Upper lobe of left lung (tissue), 6 donors: ENCODE data around the gene LTBR. TPM values are rescaled to one million over a fixed set of nuclear protein-coding genes. Genes with fewer than 3 reads are reported as not detected.

Experiments used
- ATAC-seq, 2 donors: fragments of 200-7000 bp; cut with Tn5 transposase; one replicate each; pipeline ENCODE4 v1.9.1; 2022; ENCODE audit warnings: mild to moderate bottlenecking in 2 of 2, moderate library complexity in 2 of 2; ENCODE audit not compliant: low FRiP score in 2 of 2
- DNase-seq, 2 donors: peaks; one replicate each; pipeline ENCODE4 v3.0.0-alpha.2; 2019 to 2020
- H3K27ac ChIP-seq, 4 donors: fragments of 200-600 bp; sonication (generic); one replicate each; pipeline ENCODE4 v1.5.1; 2016 to 2019
- H3K27me3 ChIP-seq, 4 donors: fragments of 200-600 bp; sonication (generic); one replicate each; pipeline ENCODE4 v1.5.1; 2017 to 2019
- H3K36me3 ChIP-seq, 4 donors: fragments of 200-600 bp; sonication (generic); one replicate each; pipeline ENCODE4 v1.5.1; 2016 to 2019
- H3K4me1 ChIP-seq, 4 donors: fragments of 200-600 bp; sonication (generic); one replicate each; pipeline ENCODE4 v1.5.1; 2018 to 2019
- H3K4me3 ChIP-seq, 4 donors: fragments of 200-600 bp; sonication (generic); one replicate each; pipeline ENCODE4 v1.5.1; 2017 to 2019; ENCODE audit warnings: mild to moderate bottlenecking in 2 of 4, moderate library complexity in 1 of 4
- H3K9me3 ChIP-seq, 4 donors: fragments of 200-600 bp; sonication (generic); one replicate each; pipeline ENCODE4 v1.5.1; 2018 to 2019
- CTCF ChIP-seq, 6 experiments: fragments of 450-650 bp in 4 of 6; fragments of 200-600 bp in 2 of 6; sonication (generic) in 2 of 6; IDR thresholded peaks; one replicate each; pipeline ENCODE4 v1.5.1; 2016 to 2019; ENCODE audit warnings: antibody characterized with exemption in 6 of 6
- EP300 ChIP-seq, 4 donors: sonication (generic); formaldehyde crosslinking; IDR thresholded peaks; one replicate each; pipeline ENCODE4 v1.5.1; 2017; ENCODE audit warnings: antibody characterized with exemption in 4 of 4, control low read depth in 2 of 4
- POLR2A ChIP-seq, 4 donors: fragments of 450-650 bp; IDR thresholded peaks; one replicate each; pipeline ENCODE4 v1.5.1; 2016 to 2017; ENCODE audit warnings: antibody characterized with exemption in 4 of 4, mild to moderate bottlenecking in 2 of 4
- POLR2AphosphoS5 ChIP-seq, 2 donors: sonication (generic); formaldehyde crosslinking; IDR thresholded peaks; one replicate each; pipeline ENCODE4 v1.5.1; 2017; ENCODE audit warnings: antibody characterized with exemption in 2 of 2
- WGBS, 2 donors: methylation state at CpG; one replicate each; pipeline ENCODE4 v1.1.5; 2017 to 2018; 5-methylcytosine and 5-hydroxymethylcytosine counted together
- total RNA-seq, 6 donors: library from RNA; depleted of rRNA in 4 of 6; stranded (reverse); fragments of >200 nt in 4 of 6; gene quantifications; one replicate each; pipeline versions ENCODE4 v1.1.0 to v1.2.1, GENCODE V29; 2016 to 2021
- donor health status: DM: no; HTN: no; CAD: no; lungs with moderate emphysema.
- donor health status: DM: no; HTN: yes; CAD: no; lungs with severe emphysema.

LTBR gene
- total RNA-seq, 6 donors from 2014 or later, result 84.9 to 207 (median 150) TPM

DNA sequence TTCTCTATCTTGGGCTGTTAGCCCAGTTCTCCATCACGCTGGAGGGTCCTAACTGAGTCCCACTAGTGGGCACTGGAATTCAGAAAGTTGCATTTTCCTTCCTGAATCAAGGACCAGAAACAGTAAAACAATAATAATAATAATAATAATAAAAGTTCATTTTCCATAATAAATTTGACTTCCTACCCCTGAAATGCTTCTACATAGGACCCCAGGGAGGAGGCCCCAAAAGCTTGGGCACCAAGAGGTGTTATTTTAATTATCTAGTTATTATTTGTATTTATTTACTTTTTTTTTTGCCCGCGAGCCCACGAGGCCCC is 21.0 kb upstream of the LTBR start:
- H3K9me3 ChIP-seq, result no peaks in the 10 kb centered on the region
- WGBS, 2 donors, result 10 to 19% methylated on average over 4 of the region's 4 CpGs
- no peaks in the 10 kb centered on the region for H3K27me3 ChIP-seq
- ATAC-seq (no peak), DNase-seq (no peak)
- H3K4me3 ChIP-seq, result peak overlapping the region in 3 of 4 donors; percentile 49 to 64 (median 53)
- TF ChIP-seq POLR2A (IDR thresholded peaks at IDR 0.05), result no peak
- peak in 1 of 6 experiments; percentile 12 for TF ChIP-seq CTCF (IDR thresholded peaks at IDR 0.05)
- no peaks in the 10 kb centered on the region for H3K36me3 ChIP-seq
- peaks cover 40 to 66% (median 58%) of the 10 kb centered on the region in 4 donors for H3K4me1 ChIP-seq
- H3K27ac ChIP-seq, result peak overlapping the region; percentile 89 to 96 (median 95)

DNA sequence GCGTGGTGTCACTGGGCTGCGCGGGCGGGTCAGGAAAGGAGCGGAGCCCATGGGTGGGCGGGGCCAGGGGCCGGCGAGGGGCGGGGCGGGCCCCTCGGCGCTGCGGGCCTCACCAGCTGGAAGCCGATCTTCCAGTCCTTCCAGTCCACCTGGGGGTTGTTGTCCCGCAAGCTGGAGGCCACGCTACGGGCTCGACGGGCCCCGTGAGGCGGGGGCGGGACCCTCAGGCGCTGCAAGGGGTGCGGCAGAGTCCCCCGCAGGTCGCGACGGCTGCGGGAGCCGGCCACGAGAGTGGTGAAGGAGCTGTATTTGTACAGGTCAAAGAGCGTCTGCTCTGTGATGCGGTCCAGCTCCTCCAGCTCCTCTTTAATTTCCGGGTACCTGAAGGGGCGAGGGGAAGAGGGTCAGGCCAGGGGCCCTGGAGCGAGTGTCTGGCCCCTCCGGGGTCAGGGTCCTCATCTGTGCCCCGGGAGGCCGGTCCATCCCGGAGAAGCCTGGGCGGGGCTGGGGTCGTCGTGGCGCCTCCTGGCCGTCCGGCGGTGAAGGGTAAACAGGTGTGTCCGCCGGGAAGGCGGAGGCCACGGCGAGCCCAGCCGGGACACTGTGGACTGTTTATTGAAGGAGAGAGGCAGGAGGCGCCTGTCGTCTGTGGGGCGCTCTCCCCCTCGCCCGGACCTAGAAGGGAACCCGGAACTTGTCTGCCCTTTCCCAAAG is 20.5 kb upstream of the LTBR start:
- Histone ChIP-seq H3K9me3 (no peaks in the 10 kb centered on the region), H3K27ac (peak overlapping the region; percentile 89 to 96 (median 95)), H3K4me3 (peak overlapping the region; percentile 21 to 64 (median 51)), H3K27me3 (no peaks in the 10 kb centered on the region), H3K4me1 (peaks cover 45 to 68% (median 60%) of the 10 kb centered on the region in 4 donors), H3K36me3 (no peaks in the 10 kb centered on the region)
- ATAC-seq, result peak; percentile 84 to 94
- peak in 1 of 4 donors; percentile 71 for TF ChIP-seq EP300 (IDR thresholded peaks at IDR 0.05)
- peak; percentile 66 to 74 for TF ChIP-seq POLR2AphosphoS5 (IDR thresholded peaks at IDR 0.05)
- peak in 5 of 6 experiments; percentile 1 to 18 (median 4) for TF ChIP-seq CTCF (IDR thresholded peaks at IDR 0.05)
- TF ChIP-seq POLR2A (IDR thresholded peaks at IDR 0.05), result peak in 3 of 4 donors; percentile 58 to 78 (median 64)
- DNase-seq, result peak; percentile 82 to 94
- 8 to 21% methylated on average over 21 to 56 of the region's 59 CpGs for WGBS, 2 donors

- Histone ChIP-seq H3K36me3 (no peaks in the 10 kb centered on the region), H3K27ac (peak overlapping the region; percentile 89 to 96 (median 95)), H3K9me3 (no peaks in the 10 kb centered on the region), H3K27me3 (no peaks in the 10 kb centered on the region), H3K4me1 (peaks cover 47 to 68% (median 65%) of the 10 kb centered on the region in 4 donors), H3K4me3 (peak overlapping the region in 3 of 4 donors; percentile 49 to 64 (median 53))
- TF ChIP-seq POLR2AphosphoS5 (IDR thresholded peaks at IDR 0.05) (peak in 1 of 2 donors; percentile 32), EP300 (IDR thresholded peaks at IDR 0.05) (no peak), POLR2A (IDR thresholded peaks at IDR 0.05) (no peak), CTCF (IDR thresholded peaks at IDR 0.05) (no peak)
- ATAC-seq (peak; percentile 1 to 44), DNase-seq (peak in 1 of 2 donors; percentile 82)
- WGBS, 2 donors, result 33 to 58% methylated on average over 12 to 15 of the region's 15 CpGs
Observed at GRCh38 chr12:6364044-6364374, 20.0 kb upstream of the LTBR start.

- ATAC-seq, result peak in 1 of 2 donors; percentile 36
- Histone ChIP-seq H3K27me3 (no peaks in the 10 kb centered on the region), H3K27ac (peak overlapping the region; percentile 1 to 63 (median 60)), H3K4me1 (peaks cover 48 to 74% (median 66%) of the 10 kb centered on the region in 4 donors), H3K9me3 (no peaks in the 10 kb centered on the region), H3K4me3 (no peak overlapping the region), H3K36me3 (no peaks in the 10 kb centered on the region)
- TF ChIP-seq EP300 (IDR thresholded peaks at IDR 0.05) (no peak), CTCF (IDR thresholded peaks at IDR 0.05) (peak in 4 of 6 experiments; percentile 17 to 27 (median 23)), POLR2A (IDR thresholded peaks at IDR 0.05) (no peak)
- 48 to 49% methylated on average over 11 of the region's 11 CpGs for WGBS, 2 donors
- no peak for DNase-seq
Observed at GRCh38 chr12:6367065-6367968, 16.6 kb upstream of the LTBR start.
